GM19372 (cell line): Measurements from ENCODE around the gene DCLK2.
A peak's percentile ranks its signal among the peaks of the same experiment; 100 is the strongest.

Source experiments
- ATAC-seq: cut with Tn5 transposase; IDR thresholded peaks from one replicate; pipeline ENCODE4 v1.9.1; 2021; ENCODE audit warnings: mild to moderate bottlenecking, low read depth, moderate library complexity; ENCODE audit not compliant: unreplicated experiment

Gene DCLK2

GRCh38 chr4:150115851-150116250, 37.6 kb downstream of the DCLK2 start:
- no peak for ATAC-seq

GRCh38 chr4:150116506-150116905, 38.3 kb downstream of the DCLK2 start:
- ATAC-seq = no peak

DNA sequence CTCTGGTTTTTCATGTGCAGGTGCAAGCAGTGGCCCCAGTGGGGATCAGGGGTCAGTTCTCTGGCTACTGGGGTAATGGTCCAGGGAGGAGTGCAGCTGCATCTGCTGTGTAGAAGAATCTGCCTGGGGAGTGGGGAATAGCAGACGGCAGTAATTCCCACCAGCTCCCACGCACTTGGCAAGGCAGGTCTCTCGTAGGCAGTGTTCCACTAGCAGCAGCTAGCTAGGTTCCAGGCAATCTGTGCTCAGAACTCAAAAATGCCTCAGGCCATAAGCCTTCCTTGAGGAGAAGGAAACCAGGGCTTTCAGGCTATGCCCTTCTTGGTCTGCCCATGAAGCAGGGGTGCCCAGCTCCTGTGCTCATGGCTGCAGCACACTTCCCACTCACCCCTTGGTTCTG, 38.8 kb downstream of the DCLK2 start:
- ATAC-seq = no peak

GRCh38 chr4:150117629-150118028, 39.4 kb downstream of the DCLK2 start:
- no peak for ATAC-seq

DNA sequence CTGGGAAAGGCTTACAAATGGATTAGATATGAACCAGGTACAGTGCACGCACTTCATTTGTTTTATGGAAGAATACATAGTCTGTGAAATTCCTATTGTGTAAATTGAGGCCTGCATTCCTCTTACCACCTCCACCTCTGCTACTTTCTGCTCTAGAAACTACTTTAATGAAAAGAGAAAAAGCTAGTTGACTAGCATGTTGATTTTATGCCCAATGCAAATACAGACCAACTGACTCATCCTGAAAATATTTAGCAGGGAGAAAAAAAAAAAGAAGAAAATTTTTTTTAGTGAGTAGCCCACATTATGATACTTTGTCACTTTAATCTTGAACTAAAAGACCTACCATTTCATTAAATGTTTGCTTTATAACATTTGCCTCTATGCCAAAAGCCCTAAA, 41.2 kb downstream of the DCLK2 start:
- ATAC-seq = no peak

DNA sequence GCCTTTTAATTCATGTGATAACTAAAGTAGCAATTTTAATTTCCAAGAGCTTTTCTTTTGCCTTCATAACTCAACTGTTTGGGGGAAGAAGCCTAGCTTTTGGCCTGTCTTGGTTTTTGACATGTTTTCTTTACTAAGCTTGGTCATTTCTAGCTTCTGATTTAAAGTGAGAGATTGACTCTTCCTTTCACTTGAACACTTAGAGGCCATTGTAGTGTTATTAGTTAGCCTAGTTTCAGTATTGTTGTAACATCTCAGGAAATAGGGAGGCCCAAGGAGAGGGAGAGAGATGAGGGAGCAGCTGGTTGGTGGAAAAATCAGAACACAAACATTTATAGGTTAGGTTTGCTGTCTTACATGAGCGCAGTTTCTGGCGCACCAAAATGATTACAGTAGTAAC, 44.8 kb downstream of the DCLK2 start:
- no peak for ATAC-seq

GRCh38 chr4:150123796-150124677, 45.8 kb downstream of the DCLK2 start:
- no peak for ATAC-seq

GRCh38 chr4:150126201-150126863, 48.1 kb downstream of the DCLK2 start:
- ATAC-seq = peak; percentile 44

- ATAC-seq = no peak
Measured at GRCh38 chr4:150126864-150127203, 48.6 kb downstream of the DCLK2 start.

- ATAC-seq = no peak
Measured at GRCh38 chr4:150127757-150128156, 49.5 kb downstream of the DCLK2 start.

- no peak for ATAC-seq
Measured at GRCh38 chr4:150130933-150131332, 52.7 kb downstream of the DCLK2 start.

GRCh38 chr4:150131581-150132228, 53.5 kb downstream of the DCLK2 start:
- ATAC-seq = no peak

DNA sequence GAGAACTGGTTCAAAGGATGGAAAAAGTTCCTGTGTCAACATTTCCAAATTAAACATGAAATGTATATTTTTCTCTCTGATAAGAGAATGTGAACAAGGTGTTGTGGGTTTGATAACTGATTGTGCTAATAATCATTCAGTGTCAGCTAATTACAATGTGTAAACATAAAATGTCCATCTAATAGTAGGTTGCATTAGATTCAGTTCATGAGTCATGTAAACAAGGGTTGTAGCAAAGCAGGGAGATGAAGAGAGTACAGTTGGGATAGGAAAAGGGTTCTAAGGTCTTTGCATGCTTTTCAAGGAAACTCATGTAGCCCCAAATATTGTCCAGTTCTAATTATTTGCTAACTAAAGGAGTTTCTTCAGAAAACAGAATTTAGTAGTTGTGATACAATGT, 55.4 kb downstream of the DCLK2 start:
- no peak for ATAC-seq

- no peak for ATAC-seq
Measured at GRCh38 chr4:150135134-150135772, 57.0 kb downstream of the DCLK2 start.

- ATAC-seq = no peak
Measured at GRCh38 chr4:150136036-150136435, 57.8 kb downstream of the DCLK2 start.

GRCh38 chr4:150136481-150136880, 58.2 kb downstream of the DCLK2 start:
- no peak for ATAC-seq

GRCh38 chr4:150139297-150139865, 61.1 kb downstream of the DCLK2 start:
- no peak for ATAC-seq

GRCh38 chr4:150140774-150141400, 62.6 kb downstream of the DCLK2 start:
- ATAC-seq = no peak

DNA sequence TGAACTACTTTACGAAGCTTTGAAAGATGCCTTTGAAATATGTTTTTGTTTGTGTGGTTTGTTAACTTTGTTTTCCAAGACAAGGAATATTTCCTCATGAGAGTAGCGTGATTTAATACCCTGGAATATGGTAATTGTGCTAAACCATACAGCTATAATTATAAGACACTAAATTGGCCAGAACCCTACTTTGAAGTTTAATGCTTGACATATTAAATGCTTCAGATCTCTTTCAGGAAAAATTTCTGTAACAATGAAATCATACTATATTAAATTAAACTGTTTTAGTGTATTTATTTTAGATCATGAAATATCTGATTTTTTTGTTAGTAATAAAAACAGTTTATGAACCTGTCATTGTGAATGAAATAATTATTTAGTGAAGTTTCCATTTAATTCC, 63.5 kb downstream of the DCLK2 start:
- no peak for ATAC-seq

GRCh38 chr4:150142831-150143230, 64.6 kb downstream of the DCLK2 start:
- ATAC-seq = no peak
